Keratinocyte (primary cell): ENCODE data around the gene NOS1. TPM values are rescaled to one million over a fixed set of nuclear protein-coding genes. Genes with fewer than 3 reads are reported as not detected.

Experiments used
- DNase-seq: peaks from one replicate; pipeline ENCODE4 v3.0.0-alpha.2; 2011; ENCODE audit warnings: low read depth, missing footprints, low spot score
- FAIRE-seq: peaks from 2 replicates; lab custom pipeline; 2011; peaks lifted over from hg19 to GRCh38; lab: Jason Lieb, UNC
- H2AFZ ChIP-seq: 2 replicates; pipeline ENCODE4 v1.6.0; 2012; ENCODE audit warnings: low read length, control low read depth, inconsistent platforms; ENCODE audit not compliant: control insufficient read depth
- H3K27ac ChIP-seq: 2 replicates; pipeline ENCODE4 v1.5.1; 2011; ENCODE audit warnings: low read length; ENCODE audit not compliant: control insufficient read depth, insufficient read depth
- H3K27me3 ChIP-seq: 3 replicates; pipeline ENCODE4 v1.6.0; 2011; ENCODE audit warnings: low read length; ENCODE audit not compliant: control insufficient read depth, insufficient read depth; ENCODE audit errors: extremely low read depth
- H3K36me3 ChIP-seq, 2 experiments: 2 replicates in 1 of 2; 3 replicates in 1 of 2; pipeline ENCODE4 v1.5.1; 2011; ENCODE audit warnings: low read length in 2 of 2, mild to moderate bottlenecking in 1 of 2; ENCODE audit not compliant: control insufficient read depth in 2 of 2, insufficient read depth in 2 of 2; ENCODE audit errors: extremely low read depth in 1 of 2
- H3K4me1 ChIP-seq: 3 replicates; pipeline ENCODE4 v1.5.1; 2011; ENCODE audit warnings: low read length; ENCODE audit not compliant: control insufficient read depth, insufficient read depth; ENCODE audit errors: extremely low read depth
- H3K4me2 ChIP-seq: 3 replicates; pipeline ENCODE4 v1.6.0; 2011; ENCODE audit warnings: low read depth, low read length; ENCODE audit not compliant: control insufficient read depth, insufficient read depth; ENCODE audit errors: extremely low read depth
- H3K4me3 ChIP-seq, 3 experiments: fragments of 200-600 bp in 1 of 3; sonication (generic) in 1 of 3; 2 replicates in 2 of 3; 3 replicates in 1 of 3; pipeline ENCODE4 v1.5.1; 2011 to 2016; ENCODE audit warnings: low read length in 3 of 3, mild to moderate bottlenecking in 3 of 3, control low read depth in 2 of 3, inconsistent platforms in 1 of 3, low read depth in 1 of 3, mixed read lengths in 1 of 3, mixed run types in 1 of 3, moderate library complexity in 1 of 3; ENCODE audit not compliant: control insufficient read depth in 2 of 3, insufficient read depth in 2 of 3; ENCODE audit errors: extremely low read depth in 1 of 3
- H3K79me2 ChIP-seq: 2 replicates; pipeline ENCODE4 v1.6.0; 2012; ENCODE audit warnings: low read length; ENCODE audit not compliant: control insufficient read depth, insufficient read depth
- H3K9ac ChIP-seq: 3 replicates; pipeline ENCODE4 v1.6.0; 2011; ENCODE audit warnings: low read length; ENCODE audit not compliant: control insufficient read depth, insufficient read depth; ENCODE audit errors: extremely low read depth
- H3K9me1 ChIP-seq: 3 replicates; pipeline ENCODE4 v1.6.0; 2011; ENCODE audit warnings: low read length; ENCODE audit not compliant: control insufficient read depth, insufficient read depth; ENCODE audit errors: extremely low read depth
- H3K9me3 ChIP-seq: 2 replicates; pipeline ENCODE4 v1.5.1; 2012; ENCODE audit warnings: low read depth, low read length; ENCODE audit not compliant: control insufficient read depth
- H4K20me1 ChIP-seq: 3 replicates; pipeline ENCODE4 v1.6.0; 2011; ENCODE audit warnings: low read length; ENCODE audit not compliant: control insufficient read depth, insufficient read depth; ENCODE audit errors: extremely low read depth
- CTCF ChIP-seq, 3 experiments: IDR thresholded peaks in 1 of 3; conservative IDR thresholded peaks in 1 of 3; optimal IDR thresholded peaks in 1 of 3; 2 replicates in 2 of 3; 3 replicates in 1 of 3; pipeline versions ENCODE3 to v1.5.1; 2011; ENCODE audit warnings: low read length in 3 of 3, mild to moderate bottlenecking in 3 of 3, moderate library complexity in 2 of 3, control low read depth in 1 of 3, inconsistent platforms in 1 of 3; ENCODE audit not compliant: insufficient read depth in 2 of 3; ENCODE audit errors: extremely low read depth in 1 of 3
- EZH2 ChIP-seq: IDR thresholded peaks from one replicate; pipeline ENCODE4 v1.6.1; 2012; ENCODE audit warnings: inconsistent platforms, mild to moderate bottlenecking, low read length, moderate library complexity
- dilution Hi-C: fragments of 300-500 bp; cut with MboI; formaldehyde crosslinking; loops from one replicate; pipeline ENCODE4 v1.7.0; 2020; ENCODE audit warnings: low sequenced_read_pairs; ENCODE audit not compliant: extremely low pct_ligation_motif_present
- polyA plus RNA-seq, 5 experiments: library from polyadenylated mRNA; depleted of rRNA in 3 of 5; stranded (reverse) in 3 of 5; stranded (forward) in 1 of 5; unstranded in 1 of 5; fragments of >200 nt; gene quantifications; 1 replicate in 1 of 5; 2 replicates in 3 of 5; 3 replicates in 1 of 5; pipeline versions ENCODE4 v1.2.1 to v1.2.3, GENCODE V29; 2011 to 2012; ENCODE audit warnings: missing spikeins in 2 of 5, low read depth in 1 of 5, low replicate concordance in 1 of 5

The NOS1 gene
- polyA plus RNA-seq, 1 donor (not counting 4 experiments of a cell fraction or from before 2014, with no cell fraction given): 5.6 TPM

- Histone ChIP-seq H3K9me1 (no peaks in the 10 kb centered on the region), H2AFZ (no peak overlapping the region), H4K20me1 (no peaks in the 10 kb centered on the region), H3K9ac (no peak overlapping the region), H3K36me3 (peaks cover 0 to 10% of the 10 kb centered on the region in 2 experiments), H3K4me3 (no peak overlapping the region), H3K9me3 (no peaks in the 10 kb centered on the region), H3K79me2 (no peaks in the 10 kb centered on the region), H3K27me3 (no peaks in the 10 kb centered on the region), H3K27ac (no peak overlapping the region), H3K4me1 (no peaks in the 10 kb centered on the region), H3K4me2 (no peak overlapping the region)
- dilution Hi-C loops: no loop called here
- no peak for FAIRE-seq
- TF ChIP-seq EZH2: no peak
- TF ChIP-seq CTCF (optimal IDR thresholded peaks at IDR 0.05 in 1 of 3, IDR thresholded peaks at IDR 0.05 in 1 of 3, conservative IDR thresholded peaks at IDR 0.05 in 1 of 3; ENCODE audit: extremely low read depth in 1 of 3, insufficient read depth in 2 of 3, low read length in 3 of 3): no peak
- DNase-seq: no peak
These were observed 151.8 kb downstream of the NOS1 start for GRCh38 chr12:117209626-117210025.

- Histone ChIP-seq H3K4me2 (no peak overlapping the region), H3K4me3 (no peak overlapping the region), H3K9ac (no peak overlapping the region), H3K79me2 (no peaks in the 10 kb centered on the region), H4K20me1 (no peaks in the 10 kb centered on the region), H3K4me1 (no peaks in the 10 kb centered on the region), H3K36me3 (peaks cover 0 to 10% of the 10 kb centered on the region in 2 experiments), H2AFZ (no peak overlapping the region), H3K27ac (no peak overlapping the region), H3K9me3 (no peaks in the 10 kb centered on the region), H3K9me1 (no peaks in the 10 kb centered on the region), H3K27me3 (no peaks in the 10 kb centered on the region)
- DNase-seq (no peak), FAIRE-seq (no peak)
- dilution Hi-C loops: no loop called here
- no peak for TF ChIP-seq CTCF (optimal IDR thresholded peaks at IDR 0.05 in 1 of 3, IDR thresholded peaks at IDR 0.05 in 1 of 3, conservative IDR thresholded peaks at IDR 0.05 in 1 of 3; ENCODE audit: extremely low read depth in 1 of 3, insufficient read depth in 2 of 3, low read length in 3 of 3)
- no peak for TF ChIP-seq EZH2
These were observed 152.5 kb downstream of the NOS1 start for GRCh38 chr12:117208811-117209455.
